Stimulated activated naive CD4-positive, alpha-beta T cell (primary cell): Measurements from ENCODE around the gene TRIP4.
"Not testable (repeated sequence)": the region's sequence is repeated elsewhere in the genome, so short reads cannot be mapped to it uniquely, and the experiment has no call there.

ENCODE experiments used
- DNase-seq, 6 experiments: peaks; one replicate each; lab custom pipeline; 2025; lab: John Stamatoyannopoulos, UW

Gene TRIP4

GRCh38 chr15:64490598-64491259, 103.1 kb downstream of the TRIP4 start:
- no peak for DNase-seq

- DNase-seq = no peak
These were observed 106.0 kb downstream of the TRIP4 start for GRCh38 chr15:64493641-64494040.

DNA sequence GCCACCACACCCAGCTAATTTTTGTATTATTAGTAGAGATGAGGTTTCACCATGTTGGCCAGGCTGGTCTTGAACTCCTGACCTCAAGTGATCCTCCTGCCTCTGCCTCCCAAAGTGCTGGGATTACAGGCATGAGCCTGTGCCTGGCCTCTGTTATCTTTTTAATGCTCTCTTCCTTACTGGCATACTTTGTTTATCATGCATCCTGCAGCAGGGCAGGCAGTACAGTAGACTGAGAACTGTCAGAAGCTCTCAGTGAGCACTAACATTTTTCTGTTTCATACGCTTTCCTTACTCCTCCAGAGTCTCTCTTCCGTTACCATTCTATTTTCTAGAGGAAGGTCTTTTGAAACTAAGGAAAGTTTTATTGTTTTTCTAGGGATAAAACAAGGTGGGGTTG, 108.3 kb downstream of the TRIP4 start:
- not testable (repeated sequence) for DNase-seq

- DNase-seq = no peak
These were observed 113.2 kb downstream of the TRIP4 start for GRCh38 chr15:64500695-64501395.

DNA sequence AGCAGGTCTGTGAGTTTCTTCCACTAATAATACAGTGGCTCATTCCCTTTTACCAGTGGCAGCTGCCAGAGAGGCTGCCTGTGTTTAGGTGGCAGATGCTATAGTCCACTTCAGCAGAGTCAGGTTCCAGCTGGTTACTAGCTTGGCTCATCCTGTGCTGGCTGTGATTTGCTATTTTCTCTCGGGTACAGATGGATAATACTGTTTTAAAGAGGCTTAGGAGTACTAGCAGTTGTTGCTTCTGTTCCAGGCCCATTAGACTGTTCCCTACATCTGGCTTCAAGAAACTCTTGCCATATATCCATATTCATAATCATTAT, 113.7 kb downstream of the TRIP4 start:
- no peak for DNase-seq

DNA sequence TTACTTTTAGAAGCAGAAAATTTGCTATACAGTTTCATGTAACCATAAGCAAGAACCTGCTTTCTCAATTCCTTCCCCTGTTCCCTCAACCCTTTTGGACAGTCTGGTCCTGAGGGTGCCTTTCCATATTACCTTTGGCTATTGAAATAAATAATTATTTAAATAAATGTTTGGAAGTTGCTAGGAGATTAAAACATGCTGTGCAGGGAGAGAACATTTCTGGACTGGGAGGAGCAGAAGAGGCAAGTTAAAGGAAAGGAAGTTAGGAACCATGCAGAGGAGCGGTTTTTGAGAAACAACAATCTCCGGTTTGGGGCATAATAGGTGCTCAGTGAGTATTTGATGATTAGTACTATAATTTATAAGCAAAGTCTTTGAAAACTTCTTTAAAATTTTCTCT, 114.5 kb downstream of the TRIP4 start:
- no peak for DNase-seq

DNA sequence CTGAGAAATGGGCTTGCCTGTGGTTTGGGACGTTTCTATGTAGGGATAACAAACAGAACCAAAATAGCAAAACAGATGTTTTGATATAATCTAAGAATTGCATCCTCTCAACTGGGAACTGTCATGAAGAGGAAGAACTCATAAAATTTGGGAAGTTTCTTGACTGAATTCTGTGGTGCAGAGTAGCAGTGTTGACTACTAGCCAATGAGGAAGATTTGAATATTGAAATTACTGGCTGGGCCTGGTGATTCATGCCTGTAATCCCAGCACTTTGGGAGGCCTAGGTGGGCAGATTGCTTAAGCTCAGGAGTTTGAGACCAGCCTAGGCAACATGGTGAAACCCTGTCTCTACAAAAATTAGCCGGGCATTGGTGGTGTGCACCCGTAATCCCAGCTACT, 114.9 kb downstream of the TRIP4 start:
- no peak for DNase-seq

GRCh38 chr15:64503197-64503596, 115.6 kb downstream of the TRIP4 start:
- peak in 3 of 6 experiments; percentile 28 to 56 (median 47) for DNase-seq

DNA sequence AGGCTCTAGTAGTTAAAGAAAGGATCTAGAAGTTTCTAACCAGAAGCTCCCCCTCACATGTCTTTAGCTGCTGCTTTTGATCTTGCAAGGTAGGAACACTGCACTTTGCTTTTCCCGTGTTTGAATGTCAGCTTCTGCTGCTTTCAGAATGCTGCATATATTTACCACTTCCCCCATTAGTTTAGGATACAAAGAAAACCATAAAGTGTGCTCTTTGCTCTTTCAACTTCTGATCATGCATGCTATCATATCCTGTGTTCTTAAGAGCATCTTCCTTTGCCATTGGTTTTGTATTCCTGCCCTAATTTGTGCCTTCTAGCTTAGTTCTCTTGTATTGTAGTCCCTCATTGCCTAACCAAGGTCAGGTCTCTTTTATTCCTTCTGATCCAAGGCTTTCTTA, 116.0 kb downstream of the TRIP4 start:
- DNase-seq = peak in 3 of 6 experiments; percentile 56 to 60 (median 56)
